ENCODE data around the gene UBE2QL1.

The UBE2QL1 gene

GRCh38 chr5:6468870-6469269 is 20.2 kb downstream of the UBE2QL1 start:
- Histone ChIP-seq H4K20me1 (ENCODE audit: insufficient read depth, low read length) (no peaks in the 10 kb centered on the region), H3K27me3 (ENCODE audit: insufficient read depth, low read length) (no peaks in the 10 kb centered on the region; the same call in 1 of the 2 replicates), H3K4me2 (ENCODE audit: low read length) (no peak overlapping the region), H3K79me2 (ENCODE audit: insufficient read depth, low read length) (no peaks in the 10 kb centered on the region), H3K9me2 (ENCODE audit: low read depth, low read length) (no peaks in the 10 kb centered on the region), H2AFZ (ENCODE audit: low read length) (no peak overlapping the region), H3K27ac (ENCODE audit: low read depth, low read length, poor library complexity, severe bottlenecking) (no peak overlapping the region), H3F3A (ENCODE audit: insufficient read depth, low read length) (no peaks in the 10 kb centered on the region), H3K4me1 (ENCODE audit: insufficient read depth, low read length, severe bottlenecking) (no peaks in the 10 kb centered on the region), H3K36me3 (ENCODE audit: insufficient read depth, low read length) (no peaks in the 10 kb centered on the region), H3K9me3 (ENCODE audit: low read length) (no peaks in the 10 kb centered on the region), H3K4me3 (ENCODE audit: low read depth, low read length, poor library complexity, severe bottlenecking) (no peak overlapping the region), H3K9ac (ENCODE audit: low read length) (no peak overlapping the region)
- TF ChIP-seq, protein P1, sequence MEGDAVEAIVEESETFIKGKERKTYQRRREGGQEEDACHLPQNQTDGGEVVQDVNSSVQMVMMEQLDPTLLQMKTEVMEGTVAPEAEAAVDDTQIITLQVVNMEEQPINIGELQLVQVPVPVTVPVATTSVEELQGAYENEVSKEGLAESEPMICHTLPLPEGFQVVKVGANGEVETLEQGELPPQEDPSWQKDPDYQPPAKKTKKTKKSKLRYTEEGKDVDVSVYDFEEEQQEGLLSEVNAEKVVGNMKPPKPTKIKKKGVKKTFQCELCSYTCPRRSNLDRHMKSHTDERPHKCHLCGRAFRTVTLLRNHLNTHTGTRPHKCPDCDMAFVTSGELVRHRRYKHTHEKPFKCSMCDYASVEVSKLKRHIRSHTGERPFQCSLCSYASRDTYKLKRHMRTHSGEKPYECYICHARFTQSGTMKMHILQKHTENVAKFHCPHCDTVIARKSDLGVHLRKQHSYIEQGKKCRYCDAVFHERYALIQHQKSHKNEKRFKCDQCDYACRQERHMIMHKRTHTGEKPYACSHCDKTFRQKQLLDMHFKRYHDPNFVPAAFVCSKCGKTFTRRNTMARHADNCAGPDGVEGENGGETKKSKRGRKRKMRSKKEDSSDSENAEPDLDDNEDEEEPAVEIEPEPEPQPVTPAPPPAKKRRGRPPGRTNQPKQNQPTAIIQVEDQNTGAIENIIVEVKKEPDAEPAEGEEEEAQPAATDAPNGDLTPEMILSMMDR (IDR thresholded peaks at IDR 0.05; ENCODE audit: low read length), result no peak
- TF ChIP-seq EZH2 (IDR thresholded peaks at IDR 0.05; ENCODE audit: borderline replicate concordance, low read length), result no peak

DNA sequence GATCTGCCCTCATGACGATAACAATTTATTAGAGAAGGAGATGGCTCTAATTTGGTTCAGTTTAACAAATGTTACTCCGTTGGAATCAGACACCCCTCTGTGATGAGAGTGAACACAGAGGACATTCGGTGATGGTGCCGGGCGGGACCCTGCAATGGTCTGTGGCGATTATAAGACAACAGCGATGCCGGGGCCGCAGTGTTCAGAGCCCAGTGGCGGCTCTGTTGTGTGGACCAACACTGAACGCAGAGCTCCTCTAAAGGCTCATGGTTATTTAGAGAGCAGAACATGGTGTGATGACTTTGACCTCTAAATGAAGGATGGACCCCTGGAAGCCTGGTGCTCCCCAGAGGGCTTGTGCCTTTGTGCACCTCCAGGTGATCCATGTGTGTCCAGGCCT is 21.2 kb downstream of the UBE2QL1 start:
- no peaks in the 10 kb centered on the region for H3K4me1 ChIP-seq (ENCODE audit: insufficient read depth, low read length, severe bottlenecking)
- no peak overlapping the region for H3K27ac ChIP-seq (ENCODE audit: low read depth, low read length, poor library complexity, severe bottlenecking)
- no peaks in the 10 kb centered on the region for H3K36me3 ChIP-seq (ENCODE audit: insufficient read depth, low read length)
- H3K9ac ChIP-seq (ENCODE audit: low read length), result no peak overlapping the region
- no peak overlapping the region for H2AFZ ChIP-seq (ENCODE audit: low read length)
- no peaks in the 10 kb centered on the region; the same call in 1 of the 2 replicates for H3K27me3 ChIP-seq (ENCODE audit: insufficient read depth, low read length)
- H3K4me2 ChIP-seq (ENCODE audit: low read length), result no peak overlapping the region
- H3K9me2 ChIP-seq (ENCODE audit: low read depth, low read length), result no peaks in the 10 kb centered on the region
- H3K4me3 ChIP-seq (ENCODE audit: low read depth, low read length, poor library complexity, severe bottlenecking), result no peak overlapping the region
- no peaks in the 10 kb centered on the region for H3K79me2 ChIP-seq (ENCODE audit: insufficient read depth, low read length)
- H4K20me1 ChIP-seq (ENCODE audit: insufficient read depth, low read length), result no peaks in the 10 kb centered on the region
- no peaks in the 10 kb centered on the region for H3K9me3 ChIP-seq (ENCODE audit: low read length)
- H3F3A ChIP-seq (ENCODE audit: insufficient read depth, low read length), result no peaks in the 10 kb centered on the region
- TF ChIP-seq EZH2 (IDR thresholded peaks at IDR 0.05; ENCODE audit: borderline replicate concordance, low read length), result no peak
- TF ChIP-seq, protein P1 (IDR thresholded peaks at IDR 0.05; ENCODE audit: low read length), result no peak

DNA sequence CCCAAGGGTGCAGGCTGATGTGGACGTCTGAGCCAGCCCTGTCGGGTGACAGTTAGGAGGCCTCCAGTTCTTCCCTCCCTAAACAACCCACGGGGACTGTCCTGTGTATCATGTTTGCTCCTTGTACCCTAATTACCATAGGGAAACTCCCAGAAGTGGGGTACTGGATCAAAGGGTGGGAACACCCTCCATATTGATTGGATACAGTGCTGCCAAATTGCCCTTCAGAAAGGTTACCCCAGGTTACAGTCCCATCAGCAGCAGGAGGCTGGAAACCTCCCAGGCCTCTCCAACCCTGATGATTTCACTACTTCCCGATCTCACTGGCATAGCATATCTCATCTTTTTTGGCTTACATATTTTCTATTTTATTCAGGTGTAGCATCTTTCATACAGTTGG is 22.0 kb downstream of the UBE2QL1 start:
- H2AFZ ChIP-seq (ENCODE audit: low read length), result no peak overlapping the region
- H3K36me3 ChIP-seq (ENCODE audit: insufficient read depth, low read length), result no peaks in the 10 kb centered on the region
- H3K9ac ChIP-seq (ENCODE audit: low read length), result no peak overlapping the region
- no peaks in the 10 kb centered on the region for H4K20me1 ChIP-seq (ENCODE audit: insufficient read depth, low read length)
- H3K4me2 ChIP-seq (ENCODE audit: low read length), result no peak overlapping the region
- no peak overlapping the region for H3K4me3 ChIP-seq (ENCODE audit: low read depth, low read length, poor library complexity, severe bottlenecking)
- no peak for TF ChIP-seq EZH2 (IDR thresholded peaks at IDR 0.05; ENCODE audit: borderline replicate concordance, low read length)
- TF ChIP-seq, protein P1 (IDR thresholded peaks at IDR 0.05; ENCODE audit: low read length), result no peak
- H3K9me2 ChIP-seq (ENCODE audit: low read depth, low read length), result no peaks in the 10 kb centered on the region
- no peaks in the 10 kb centered on the region for H3K9me3 ChIP-seq (ENCODE audit: low read length)
- H3K27me3 ChIP-seq (ENCODE audit: insufficient read depth, low read length), result no peaks in the 10 kb centered on the region; the same call in 1 of the 2 replicates
- no peaks in the 10 kb centered on the region for H3K79me2 ChIP-seq (ENCODE audit: insufficient read depth, low read length)
- H3F3A ChIP-seq (ENCODE audit: insufficient read depth, low read length), result no peaks in the 10 kb centered on the region
- no peaks in the 10 kb centered on the region for H3K4me1 ChIP-seq (ENCODE audit: insufficient read depth, low read length, severe bottlenecking)
- no peak overlapping the region for H3K27ac ChIP-seq (ENCODE audit: low read depth, low read length, poor library complexity, severe bottlenecking)

Measured in OCI-LY1 (cell line).